Measurements from ENCODE around the gene NHERF1. TPM values are rescaled to one million over a fixed set of nuclear protein-coding genes. Genes with fewer than 3 reads are reported as not detected.

NHERF1 gene
- total and polyA plus RNA-seq, 2 of the 4 experiments (the other 2 are of a cell fraction): 3.8 to 11.8 TPM

GRCh38 chr17:74746376-74746775 lies 2.1 kb upstream of the NHERF1 start:
- H3K9ac ChIP-seq (ENCODE audit: low read depth, low read length): no peak overlapping the region
- no peak overlapping the region for H3K27ac ChIP-seq (ENCODE audit: insufficient read depth, low read length)
- ATAC-seq (ENCODE audit: low read depth) (no peak), DNase-seq (no peak)
- H2BK120ac ChIP-seq (ENCODE audit: low read depth, low read length): no peak overlapping the region
- WGBS, 2 experiments (ENCODE audit: extremely low coverage in 2 of 2, insufficient read length in 1 of 2): 83% methylated on average over 3 of the region's 5 CpGs; no CpG with 5 or more reads in 1 of the 2 experiments
- in situ Hi-C loops (cut with MboI; ENCODE audit: low sequenced_read_pairs) (loop anchor here (10.0 kb wide), 1 partner anchor 208 kb away; no protein-coding TSS in a partner anchor), dilution Hi-C loops (cut with HindIII; ENCODE audit: low sequenced_read_pairs, unreplicated experiment) (no loop called here), intact Hi-C loops (cut with micrococcal nuclease) (loop anchor here (5.0 kb wide), 1 partner anchor 96 kb away; no protein-coding TSS in a partner anchor)
- H3K4me3 ChIP-seq (ENCODE audit: insufficient read depth, low read depth, low read length): no peak overlapping the region
- H3K9me1 ChIP-seq (ENCODE audit: insufficient read depth, low read length): peaks cover 3% of the 10 kb centered on the region; the same call in 1 of the 2 replicates
- POLR2A ChIA-PET (ENCODE audit: unreplicated experiment): no interaction called here
- H3K23ac ChIP-seq (ENCODE audit: low read depth, low read length): no peak overlapping the region
- H3K79me1 ChIP-seq (ENCODE audit: low read depth in 1 of 2, low read length in 2 of 2): peaks cover 3 to 11% of the 10 kb centered on the region in 2 experiments; a peak in 1 of 4 replicates
- no peak overlapping the region for H4K8ac ChIP-seq (ENCODE audit: low read depth in 2 of 2, low read length in 2 of 2)
- no peaks in the 10 kb centered on the region for H3K36me3 ChIP-seq (ENCODE audit: control insufficient read depth, insufficient read depth, low read length)
- H3K56ac ChIP-seq (ENCODE audit: extremely low read depth, insufficient read depth, low read length): no peak overlapping the region
- CTCF ChIA-PET: interaction anchor here (0.8 to 1.9 kb wide), 4 partner anchors 25 to 117 kb away, joined by 3 to 5 read pairs (median 4); partner anchors contain the start of gene NAT9
- peak overlapping the region; percentile 55 for H2AK9ac ChIP-seq (replicated peaks; ENCODE audit: low read depth, low read length, poor library complexity)
- no peak overlapping the region for H3K4me2 ChIP-seq (ENCODE audit: low read depth, low read length)
- H2BK5ac ChIP-seq (ENCODE audit: low read depth, low read length, poor library complexity, severe bottlenecking): no peak overlapping the region
- no peak overlapping the region for H3K4ac ChIP-seq (ENCODE audit: low read depth, low read length)
- no peak overlapping the region for H4K91ac ChIP-seq (ENCODE audit: insufficient read depth, low read depth, low read length)
- no peak overlapping the region for H2BK15ac ChIP-seq (ENCODE audit: low read depth, low read length)
- peaks cover 4% of the 10 kb centered on the region; the same call in 1 of the 2 replicates for H4K20me1 ChIP-seq (ENCODE audit: insufficient read depth, low read length)
- H4K5ac ChIP-seq (ENCODE audit: low read depth, low read length): no peak overlapping the region
- peaks cover 11% of the 10 kb centered on the region; the same call in 1 of the 2 replicates for H3K4me1 ChIP-seq (ENCODE audit: control insufficient read depth, insufficient read depth, low read length)
- no peaks in the 10 kb centered on the region for H3K9me3 ChIP-seq (ENCODE audit: control insufficient read depth, insufficient read depth, low read length)
- no peak overlapping the region for H3K14ac ChIP-seq (replicated peaks; ENCODE audit: low read depth, low read length)
- BruUV-seq (replicated peaks): no TSS peak
- no peaks in the 10 kb centered on the region; the same call in 1 of the 2 replicates for H3K27me3 ChIP-seq (ENCODE audit: control insufficient read depth, insufficient read depth, low read length)
- no peak overlapping the region for H2AFZ ChIP-seq (replicated peaks; ENCODE audit: low read length, poor library complexity)
- H2AK5ac ChIP-seq (ENCODE audit: low read depth, low read length): no peak overlapping the region
- H3K18ac ChIP-seq (ENCODE audit: low read depth, low read length): no peak overlapping the region
- no peak overlapping the region for H2BK20ac ChIP-seq (ENCODE audit: low read depth, low read length)
- TF ChIP-seq NFE2L2 (IDR thresholded peaks at IDR 0.05; ENCODE audit: low read depth, low read length) (no peak), SMC3 (IDR thresholded peaks at IDR 0.05; ENCODE audit: low read depth, low read length) (no peak), CTCF (conservative IDR thresholded peaks at IDR 0.05; ENCODE audit: low read depth, low read length) (no peak)
